GM12865 (cell line): ENCODE data around the gene KCNQ5.
A peak's percentile ranks its signal among the peaks of the same experiment; 100 is the strongest.

ENCODE experiments used
- DNase-seq: peaks from one replicate; pipeline ENCODE4 v3.0.0; 2010; ENCODE audit warnings: low read depth
- H3K4me3 ChIP-seq: 2 replicates; pipeline ENCODE4 v1.5.1; 2011; ENCODE audit warnings: mild to moderate bottlenecking, low read depth, low read length, control low read depth
- TF ChIP-seq, protein P1 (sequence below): IDR thresholded peaks from 2 replicates; pipeline ENCODE4 v1.5.1; 2011; ENCODE audit warnings: low read length, control low read depth, low read depth, inconsistent platforms; ENCODE audit not compliant: insufficient read depth; ENCODE audit errors: missing control alignments

The KCNQ5 gene

GRCh38 chr6:72819609-72820008 is 197.7 kb downstream of the KCNQ5 start:
- H3K4me3 ChIP-seq: no peak overlapping the region
- TF ChIP-seq, protein P1, sequence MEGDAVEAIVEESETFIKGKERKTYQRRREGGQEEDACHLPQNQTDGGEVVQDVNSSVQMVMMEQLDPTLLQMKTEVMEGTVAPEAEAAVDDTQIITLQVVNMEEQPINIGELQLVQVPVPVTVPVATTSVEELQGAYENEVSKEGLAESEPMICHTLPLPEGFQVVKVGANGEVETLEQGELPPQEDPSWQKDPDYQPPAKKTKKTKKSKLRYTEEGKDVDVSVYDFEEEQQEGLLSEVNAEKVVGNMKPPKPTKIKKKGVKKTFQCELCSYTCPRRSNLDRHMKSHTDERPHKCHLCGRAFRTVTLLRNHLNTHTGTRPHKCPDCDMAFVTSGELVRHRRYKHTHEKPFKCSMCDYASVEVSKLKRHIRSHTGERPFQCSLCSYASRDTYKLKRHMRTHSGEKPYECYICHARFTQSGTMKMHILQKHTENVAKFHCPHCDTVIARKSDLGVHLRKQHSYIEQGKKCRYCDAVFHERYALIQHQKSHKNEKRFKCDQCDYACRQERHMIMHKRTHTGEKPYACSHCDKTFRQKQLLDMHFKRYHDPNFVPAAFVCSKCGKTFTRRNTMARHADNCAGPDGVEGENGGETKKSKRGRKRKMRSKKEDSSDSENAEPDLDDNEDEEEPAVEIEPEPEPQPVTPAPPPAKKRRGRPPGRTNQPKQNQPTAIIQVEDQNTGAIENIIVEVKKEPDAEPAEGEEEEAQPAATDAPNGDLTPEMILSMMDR: no peak
- DNase-seq: no peak

- DNase-seq: no peak
- TF ChIP-seq, protein P1: no peak
- H3K4me3 ChIP-seq: no peak overlapping the region
Measured at GRCh38 chr6:72820153-72820552, 198.3 kb downstream of the KCNQ5 start.

GRCh38 chr6:72820906-72821305 is 199.0 kb downstream of the KCNQ5 start:
- TF ChIP-seq, protein P1: no peak
- DNase-seq: no peak
- no peak overlapping the region for H3K4me3 ChIP-seq

- H3K4me3 ChIP-seq: no peak overlapping the region
- DNase-seq: no peak
- TF ChIP-seq, protein P1: no peak
Measured at GRCh38 chr6:72822023-72822422, 200.2 kb downstream of the KCNQ5 start.

- H3K4me3 ChIP-seq: no peak overlapping the region
- DNase-seq: no peak
- TF ChIP-seq, protein P1: no peak
Measured at GRCh38 chr6:72822691-72823090, 200.8 kb downstream of the KCNQ5 start.

DNA sequence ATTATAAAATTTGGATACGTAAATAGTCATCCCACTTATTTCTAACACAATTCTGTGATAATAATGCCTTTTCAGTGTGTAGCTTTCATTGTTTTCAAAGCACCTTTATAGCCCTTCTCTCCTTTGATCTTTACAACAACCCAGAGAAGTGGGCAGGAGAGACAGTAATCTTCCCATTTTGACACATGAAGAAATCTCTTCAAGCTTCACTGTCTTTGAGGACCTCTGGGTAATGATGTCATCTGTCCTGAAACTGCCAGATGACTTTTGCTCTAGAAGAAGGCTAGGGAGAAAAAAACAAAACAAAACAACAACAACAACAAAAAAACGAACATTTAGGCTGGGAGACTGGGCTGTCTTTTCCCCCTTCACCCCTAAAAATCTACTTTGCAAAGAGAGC is 203.0 kb downstream of the KCNQ5 start:
- DNase-seq: peak; percentile 49
- TF ChIP-seq, protein P1: no peak
- H3K4me3 ChIP-seq: no peak overlapping the region

DNA sequence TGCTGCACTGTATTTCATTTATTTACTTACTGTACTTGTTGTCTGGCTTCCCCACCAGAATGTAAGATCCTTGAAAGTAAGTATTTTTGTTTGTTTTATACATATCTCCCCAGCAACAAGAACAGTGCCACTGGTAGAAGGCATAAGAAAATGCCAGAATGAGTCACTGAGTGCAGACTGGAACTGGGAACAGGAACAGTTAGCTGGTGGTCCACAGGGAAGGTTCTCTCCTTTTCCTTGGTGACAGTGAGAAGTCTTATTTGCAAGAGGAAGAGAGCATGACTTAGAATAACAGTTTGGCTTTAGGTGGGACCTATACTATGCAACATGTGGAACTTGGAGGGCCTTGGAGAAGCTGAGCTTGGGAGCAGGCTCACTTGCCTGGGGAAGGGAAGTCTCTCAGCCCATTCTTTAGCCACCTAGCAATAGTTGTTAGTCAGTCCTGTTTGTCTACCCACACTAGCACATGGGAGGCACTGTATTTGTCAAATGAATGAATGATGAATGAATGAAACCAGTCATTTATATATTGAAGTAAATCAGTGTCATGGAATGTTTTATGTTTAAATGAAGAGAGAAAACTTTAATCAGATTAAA is 203.5 kb downstream of the KCNQ5 start:
- DNase-seq: peak; percentile 19
- H3K4me3 ChIP-seq: no peak overlapping the region
- TF ChIP-seq, protein P1: no peak
